Measurements from ENCODE around the gene EVA1B. TPM values are rescaled to one million over a fixed set of nuclear protein-coding genes. Genes with fewer than 3 reads are reported as not detected.

Gene EVA1B
- total RNA-seq, 4 donors from 2014 or later = 19.2 to 96.0 (median 73.8) TPM

- TF ChIP-seq CTCF (IDR thresholded peaks at IDR 0.05; ENCODE audit: low read depth) = no peak
Observed at GRCh38 chr1:36330940-36331339, 7.5 kb upstream of the EVA1B start.

- no peak for TF ChIP-seq CTCF (IDR thresholded peaks at IDR 0.05; ENCODE audit: low read depth)
Observed at GRCh38 chr1:36329817-36330216, 6.4 kb upstream of the EVA1B start.

- no peak for TF ChIP-seq CTCF (IDR thresholded peaks at IDR 0.05; ENCODE audit: low read depth)
Observed at GRCh38 chr1:36328713-36329112, 5.3 kb upstream of the EVA1B start.

GRCh38 chr1:36328088-36328480, 4.6 kb upstream of the EVA1B start:
- no peak for TF ChIP-seq CTCF (IDR thresholded peaks at IDR 0.05; ENCODE audit: low read depth)

- TF ChIP-seq CTCF (IDR thresholded peaks at IDR 0.05; ENCODE audit: low read depth) = no peak
Observed at GRCh38 chr1:36327421-36328087, 4.1 kb upstream of the EVA1B start.

- TF ChIP-seq CTCF (IDR thresholded peaks at IDR 0.05; ENCODE audit: low read depth) = no peak
Observed at GRCh38 chr1:36326499-36326898, 3.1 kb upstream of the EVA1B start.

GRCh38 chr1:36324353-36324703, 883 bp upstream of the EVA1B start:
- no peak for TF ChIP-seq CTCF (IDR thresholded peaks at IDR 0.05; ENCODE audit: low read depth)
